GM12873 (cell line): ENCODE data around the gene ATOSB.

Experiments used
- CTCF ChIP-seq: IDR thresholded peaks from 2 replicates; pipeline ENCODE4 v1.5.1; 2012; ENCODE audit warnings: low read depth, mild to moderate bottlenecking, moderate library complexity, low read length, control low read depth; ENCODE audit not compliant: insufficient read depth; ENCODE audit errors: missing control alignments

The ATOSB gene

GRCh38 chr9:35091536-35091935, 24.1 kb downstream of the ATOSB start:
- TF ChIP-seq CTCF = no peak

GRCh38 chr9:35089434-35089833, 26.2 kb downstream of the ATOSB start:
- TF ChIP-seq CTCF = no peak

GRCh38 chr9:35085078-35085477, 30.6 kb downstream of the ATOSB start:
- TF ChIP-seq CTCF = no peak

GRCh38 chr9:35079426-35080341, 36.0 kb downstream of the ATOSB start, which contains the start of gene FANCG:
FANCG (minus strand) TSS chr9:35079942; CDS start chr9:35079524, 418 bp downstream.
- no peak for TF ChIP-seq CTCF

GRCh38 chr9:35079041-35079425, 36.6 kb downstream of the ATOSB start:
- no peak for TF ChIP-seq CTCF

GRCh38 chr9:35078066-35078465, 37.6 kb downstream of the ATOSB start:
- TF ChIP-seq CTCF = no peak

- TF ChIP-seq CTCF = no peak
Observed at GRCh38 chr9:35076848-35077247, 38.8 kb downstream of the ATOSB start.
